Lung (tissue), 12 donors: Measurements from ENCODE around the gene CATSPERD. TPM values are rescaled to one million over a fixed set of nuclear protein-coding genes. Genes with fewer than 3 reads are reported as not detected.

ENCODE experiments used
- ATAC-seq: fragments of 200-7000 bp; cut with Tn5 transposase; one replicate; pipeline ENCODE4 v1.9.1; 2020; ENCODE audit warnings: moderate number of reproducible peaks; ENCODE audit not compliant: insufficient read depth, low FRiP score
- DNase-seq, 3 donors: peaks; one replicate each; pipeline ENCODE4 v3.0.0-alpha.2; 2013 to 2017
- H3K27ac ChIP-seq, 2 donors: one replicate each; pipeline ENCODE4 v1.5.1; 2013; ENCODE audit warnings: mild to moderate bottlenecking in 2 of 2, moderate library complexity in 2 of 2, control low read depth in 1 of 2, inconsistent platforms in 1 of 2, low read depth in 1 of 2, low read length in 1 of 2
- H3K27me3 ChIP-seq, 3 donors: one replicate each; pipeline ENCODE4 v1.5.1; 2013; ENCODE audit warnings: low read length in 2 of 3; ENCODE audit not compliant: control insufficient read depth in 3 of 3, insufficient read depth in 3 of 3
- H3K36me3 ChIP-seq, 4 donors: one replicate each; pipeline ENCODE4 v1.5.1; 2013; ENCODE audit warnings: low read length in 4 of 4, mild to moderate bottlenecking in 1 of 4, moderate library complexity in 1 of 4; ENCODE audit not compliant: control insufficient read depth in 4 of 4, insufficient read depth in 4 of 4
- H3K4me1 ChIP-seq, 5 donors: one replicate each; pipeline ENCODE4 v1.5.1; 2013; ENCODE audit warnings: low read length in 5 of 5, mild to moderate bottlenecking in 2 of 5, moderate library complexity in 1 of 5; ENCODE audit not compliant: control insufficient read depth in 5 of 5, insufficient read depth in 5 of 5
- H3K4me3 ChIP-seq: one replicate; pipeline ENCODE4 v1.5.1; 2013; ENCODE audit warnings: mild to moderate bottlenecking, control low read depth, moderate library complexity
- H3K9ac ChIP-seq, 2 donors: one replicate each; pipeline ENCODE4 v1.5.1; 2013; ENCODE audit warnings: low read length in 2 of 2, control low read depth in 1 of 2; ENCODE audit not compliant: insufficient read depth in 1 of 2
- H3K9me3 ChIP-seq, 4 donors: one replicate each; pipeline ENCODE4 v1.5.1; 2013; ENCODE audit warnings: low read length in 3 of 4, mild to moderate bottlenecking in 1 of 4, moderate library complexity in 1 of 4; ENCODE audit not compliant: control insufficient read depth in 4 of 4, insufficient read depth in 3 of 4
- WGBS, 2 donors: extraction: QIAGEN DNeasy Blood & Tissue Kit; methylation state at CpG; one replicate each; pipeline ENCODE4 v1.1.7; 2013; 5-methylcytosine and 5-hydroxymethylcytosine counted together
- polyA plus RNA-seq, 2 donors: library from polyadenylated mRNA; stranded (reverse); fragments of 200-250 nt; gene quantifications; one replicate each; pipeline ENCODE4 v1.2.1, GENCODE V29; 2013
- total RNA-seq, 2 donors: library from RNA; depleted of rRNA in 1 of 2; stranded (reverse); fragments of >200 nt in 1 of 2; gene quantifications; one replicate each; pipeline ENCODE4 v1.2.1, GENCODE V29; 2014 to 2021
- TF ChIP-seq, protein P1 (sequence below): IDR thresholded peaks from 2 replicates; pipeline ENCODE4 v1.5.1; 2012; ENCODE audit warnings: mild to moderate bottlenecking; ENCODE audit errors: control extremely low read depth, extremely low read depth
- donor health status: control.
- donor health status: control.
- donor health status: Bipolar disorder and iron deficiency.
- donor health status: healthy.
- donor health status: DM: yes; HTN: yes; CAD: no.

CATSPERD gene
- total and polyA plus RNA-seq, 4 donors: 8.2 to 11.3 (median 9.2) TPM

DNA sequence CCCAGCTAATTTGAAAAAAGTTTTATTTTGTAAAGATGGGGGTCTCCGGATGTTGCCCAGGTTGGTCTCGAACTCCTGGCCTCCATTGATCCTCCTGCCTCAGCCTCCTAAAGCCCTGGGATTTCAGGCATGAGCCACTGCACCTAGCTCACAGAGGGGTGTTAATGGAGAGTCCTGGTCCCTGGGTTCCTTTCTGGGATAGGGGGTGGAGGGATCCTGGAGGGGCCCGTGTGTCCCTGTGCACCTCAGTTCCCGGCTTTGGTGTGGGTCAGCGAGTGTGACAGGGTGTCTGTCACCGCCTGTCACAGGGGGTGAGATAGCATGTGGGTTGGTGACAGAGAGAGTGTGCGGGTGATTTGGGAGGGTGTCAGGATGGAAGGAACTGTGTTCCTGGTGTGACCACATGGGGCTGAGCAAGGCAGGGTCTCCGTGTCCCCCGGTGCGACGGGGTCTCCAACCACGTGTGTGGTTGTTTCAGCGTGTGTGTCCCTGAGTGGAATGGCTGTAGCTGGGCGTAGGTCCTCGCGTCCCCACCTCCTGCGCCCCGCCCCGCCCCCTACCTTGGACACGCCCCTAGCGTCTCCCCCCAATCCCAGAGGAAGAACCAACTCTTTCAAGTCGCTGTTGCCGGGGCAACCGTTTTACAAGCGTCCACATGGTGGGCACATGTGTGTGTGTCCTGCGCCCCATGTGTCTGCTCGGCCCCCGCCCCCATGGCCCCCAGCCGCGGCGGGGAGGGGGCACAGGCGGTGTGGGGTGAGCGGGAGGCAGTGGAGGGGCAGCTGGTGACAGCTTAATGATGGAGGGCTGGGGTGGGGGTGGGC lies 81.6 kb downstream of the CATSPERD start:
- DNase-seq: peak; percentile 67 to 77 (median 69)
- no peak for ATAC-seq
- peaks cover 0 to 5% (median 4%) of the 10 kb centered on the region in 5 donors for H3K4me1 ChIP-seq
- TF ChIP-seq, protein P1, sequence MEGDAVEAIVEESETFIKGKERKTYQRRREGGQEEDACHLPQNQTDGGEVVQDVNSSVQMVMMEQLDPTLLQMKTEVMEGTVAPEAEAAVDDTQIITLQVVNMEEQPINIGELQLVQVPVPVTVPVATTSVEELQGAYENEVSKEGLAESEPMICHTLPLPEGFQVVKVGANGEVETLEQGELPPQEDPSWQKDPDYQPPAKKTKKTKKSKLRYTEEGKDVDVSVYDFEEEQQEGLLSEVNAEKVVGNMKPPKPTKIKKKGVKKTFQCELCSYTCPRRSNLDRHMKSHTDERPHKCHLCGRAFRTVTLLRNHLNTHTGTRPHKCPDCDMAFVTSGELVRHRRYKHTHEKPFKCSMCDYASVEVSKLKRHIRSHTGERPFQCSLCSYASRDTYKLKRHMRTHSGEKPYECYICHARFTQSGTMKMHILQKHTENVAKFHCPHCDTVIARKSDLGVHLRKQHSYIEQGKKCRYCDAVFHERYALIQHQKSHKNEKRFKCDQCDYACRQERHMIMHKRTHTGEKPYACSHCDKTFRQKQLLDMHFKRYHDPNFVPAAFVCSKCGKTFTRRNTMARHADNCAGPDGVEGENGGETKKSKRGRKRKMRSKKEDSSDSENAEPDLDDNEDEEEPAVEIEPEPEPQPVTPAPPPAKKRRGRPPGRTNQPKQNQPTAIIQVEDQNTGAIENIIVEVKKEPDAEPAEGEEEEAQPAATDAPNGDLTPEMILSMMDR: no peak
- H3K36me3 ChIP-seq: no peaks in the 10 kb centered on the region
- H3K27me3 ChIP-seq: peaks cover 0 to 8% (median 6%) of the 10 kb centered on the region in 3 donors
- H3K27ac ChIP-seq: no peak overlapping the region
- WGBS, 2 donors: 14 to 15% methylated on average over 30 to 33 of the region's 33 CpGs
- no peak overlapping the region for H3K4me3 ChIP-seq
- peaks cover 0 to 4% (median 0%) of the 10 kb centered on the region in 4 donors for H3K9me3 ChIP-seq
- H3K9ac ChIP-seq: no peak overlapping the region

DNA sequence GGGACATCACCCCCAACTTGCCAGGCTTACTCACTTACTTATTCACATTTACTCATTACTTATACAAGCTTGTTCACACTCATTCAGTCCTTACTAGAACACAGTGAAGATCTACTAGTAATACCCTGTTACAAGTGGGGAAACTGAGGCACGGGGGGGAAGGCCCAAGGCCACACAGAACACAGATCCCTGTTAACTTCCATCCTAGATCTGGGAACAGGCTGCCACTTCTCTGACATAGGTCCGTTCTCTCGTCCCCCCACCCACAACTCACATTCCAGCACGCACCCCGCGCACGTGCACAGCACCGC lies 83.0 kb downstream of the CATSPERD start:
- H3K27ac ChIP-seq: no peak overlapping the region
- H3K27me3 ChIP-seq: peaks cover 0 to 8% (median 6%) of the 10 kb centered on the region in 3 donors
- no peak for DNase-seq
- no peaks in the 10 kb centered on the region for H3K36me3 ChIP-seq
- peaks cover 0 to 5% (median 4%) of the 10 kb centered on the region in 5 donors for H3K4me1 ChIP-seq
- peaks cover 0 to 3% (median 0%) of the 10 kb centered on the region in 4 donors for H3K9me3 ChIP-seq
- H3K4me3 ChIP-seq: no peak overlapping the region
- TF ChIP-seq, protein P1: no peak
- no peak overlapping the region for H3K9ac ChIP-seq
- WGBS, 2 donors: 10 to 14% methylated on average over 8 of the region's 8 CpGs
- ATAC-seq: no peak

DNA sequence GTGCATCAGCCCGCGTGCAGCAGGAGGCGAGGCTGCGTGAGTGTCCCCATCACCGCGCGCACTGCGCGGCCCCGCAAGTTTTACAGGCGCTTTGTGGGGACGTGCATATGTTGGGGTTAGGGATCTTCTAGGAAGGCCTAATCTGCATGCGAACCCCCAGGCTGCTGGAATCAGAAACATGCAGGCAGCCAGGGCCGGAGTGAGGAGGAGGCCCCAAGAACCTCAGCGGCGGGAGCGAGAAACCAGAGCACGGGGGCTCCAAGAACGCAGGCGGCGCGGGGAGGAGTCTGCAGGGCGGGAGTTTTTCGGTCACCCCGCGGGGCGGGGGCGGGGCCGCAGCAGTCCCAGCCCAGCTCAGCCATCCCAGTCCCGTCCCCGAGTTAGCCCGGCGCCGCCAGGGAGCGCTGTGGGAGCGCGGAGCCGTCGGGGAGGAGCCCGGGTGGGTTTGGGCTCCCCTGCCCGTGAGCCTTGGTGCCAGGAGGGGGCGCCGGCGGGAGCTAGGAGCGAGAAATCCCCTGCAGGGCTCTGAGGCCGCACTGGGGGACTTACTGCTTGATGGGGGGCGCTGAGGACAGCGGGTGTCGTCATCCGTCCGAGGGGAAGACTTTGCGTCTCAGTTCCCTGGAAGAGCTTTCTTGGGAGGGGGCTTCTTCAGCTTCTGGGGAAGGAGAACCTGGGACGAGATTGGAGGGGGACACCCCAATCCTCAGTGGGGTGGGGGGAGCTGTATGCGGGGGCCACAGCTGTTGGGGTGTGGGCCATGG lies 83.5 kb downstream of the CATSPERD start:
- no peak overlapping the region for H3K27ac ChIP-seq
- H3K27me3 ChIP-seq: peaks cover 0 to 8% (median 6%) of the 10 kb centered on the region in 3 donors
- DNase-seq (peak; percentile 92 to 95 (median 92)), ATAC-seq (peak; percentile 88)
- H3K36me3 ChIP-seq: no peaks in the 10 kb centered on the region
- no peak overlapping the region for H3K9ac ChIP-seq
- H3K4me3 ChIP-seq: no peak overlapping the region
- WGBS, 2 donors: 1 to 2% methylated on average over 50 to 54 of the region's 54 CpGs
- H3K9me3 ChIP-seq: peaks cover 0 to 3% (median 0%) of the 10 kb centered on the region in 4 donors
- H3K4me1 ChIP-seq: peaks cover 0 to 5% (median 4%) of the 10 kb centered on the region in 5 donors
- TF ChIP-seq, protein P1: peak; percentile 80
